ENCODE measurements around the gene PIK3R4. TPM values are rescaled to one million over a fixed set of nuclear protein-coding genes. Genes with fewer than 3 reads are reported as not detected.

Gene PIK3R4
- polyA plus RNA-seq, 1 donor: 23.9 TPM

GRCh38 chr3:130741946-130742610 lies 4.6 kb downstream of the PIK3R4 start:
- DNase-seq: no peak

DNA sequence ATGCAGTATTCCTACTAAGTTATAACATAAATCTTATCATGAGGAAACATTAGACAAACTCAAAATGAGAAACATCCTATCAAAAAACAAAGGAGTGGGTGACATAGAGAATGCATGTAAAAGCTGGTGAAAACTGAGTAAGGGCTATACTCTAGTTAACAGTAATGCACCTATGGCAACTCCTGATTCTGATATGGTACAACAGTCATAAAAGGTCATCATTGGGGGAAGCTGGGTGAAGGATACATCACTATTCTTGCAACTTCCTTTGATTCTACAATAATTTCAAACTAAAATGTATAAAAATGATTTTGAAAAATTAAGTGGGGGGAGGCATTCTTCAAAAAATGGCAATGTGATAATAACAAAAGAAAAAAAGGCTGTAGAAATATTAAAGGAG lies 6.8 kb downstream of the PIK3R4 start:
- no peak for DNase-seq

DNA sequence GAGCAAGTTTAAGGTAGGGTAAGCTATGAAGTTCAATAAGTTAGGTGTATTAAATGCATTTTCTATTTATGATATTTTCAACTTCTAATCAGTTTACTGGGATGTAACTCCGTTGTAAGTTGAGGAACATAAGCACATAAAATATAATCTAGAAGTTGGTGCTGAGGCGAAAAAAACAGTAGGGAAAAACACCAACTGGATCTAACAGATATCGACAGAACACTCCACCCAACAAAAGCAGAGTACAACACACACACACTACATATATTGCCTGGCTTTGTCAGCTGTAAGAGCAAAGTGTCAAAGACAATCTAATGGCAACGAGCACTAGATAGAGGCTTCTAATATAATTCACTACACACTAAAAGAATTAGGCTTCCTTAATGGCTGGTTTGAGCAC lies 8.4 kb downstream of the PIK3R4 start:
- no peak for DNase-seq

DNA sequence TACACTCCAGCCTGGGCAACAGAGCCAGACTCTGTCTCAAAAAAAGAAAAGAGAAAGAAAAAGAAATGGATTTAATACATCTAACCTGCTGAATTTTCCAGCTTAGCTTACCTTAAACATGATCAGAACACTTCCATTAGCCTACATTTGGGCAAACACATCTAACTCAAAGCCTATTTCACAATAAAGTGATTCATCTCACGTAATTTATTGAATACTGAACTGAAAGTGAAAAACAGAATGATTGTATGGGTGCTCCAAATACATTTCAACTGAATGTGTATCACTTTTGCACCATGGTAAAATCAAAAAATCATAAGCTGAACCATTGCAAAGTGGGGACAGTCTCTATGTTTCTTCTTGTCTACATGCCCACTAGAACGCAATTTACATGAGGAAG lies 9.0 kb downstream of the PIK3R4 start:
- no peak for DNase-seq

- no peak for DNase-seq
Measured at GRCh38 chr3:130733236-130733875, 13.3 kb downstream of the PIK3R4 start.

DNA sequence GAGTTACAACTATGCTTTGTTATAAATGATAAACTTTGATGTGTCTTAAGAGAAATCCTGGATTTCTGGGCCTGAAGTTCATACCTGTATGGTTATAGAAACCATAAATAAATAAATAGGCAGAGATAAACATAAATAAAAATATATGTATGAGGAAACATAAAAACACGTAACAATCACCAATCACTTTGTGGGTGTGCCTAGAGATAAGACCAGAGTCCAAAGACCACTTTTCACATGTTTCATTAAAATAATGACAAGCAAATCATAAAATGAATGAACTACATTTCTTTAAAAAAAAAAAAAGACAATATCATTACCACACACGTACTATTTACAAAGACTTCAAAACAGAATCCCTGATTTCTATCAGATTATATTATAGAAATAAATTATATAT lies 14.1 kb downstream of the PIK3R4 start:
- no peak for DNase-seq

DNA sequence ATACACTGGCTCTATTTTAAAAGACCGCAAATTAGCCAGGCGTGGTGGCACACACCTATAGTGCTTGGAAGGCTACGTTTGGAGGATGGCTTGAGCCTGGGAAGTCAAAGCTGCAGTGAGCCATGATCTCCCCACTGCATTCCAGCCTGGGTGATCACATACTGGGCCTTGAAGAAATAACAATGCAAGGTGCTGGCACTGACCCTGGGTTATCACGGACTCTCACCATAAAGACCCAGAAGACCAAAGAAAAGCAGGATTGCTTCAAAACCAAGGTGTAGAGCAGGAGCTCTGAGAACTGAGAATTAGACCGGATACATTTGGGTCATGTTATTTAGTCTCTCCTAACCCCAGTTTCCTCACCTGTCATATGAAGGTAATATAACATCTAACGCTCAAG lies 14.8 kb downstream of the PIK3R4 start:
- no peak for DNase-seq

- DNase-seq: no peak
Measured at GRCh38 chr3:130729154-130729553, 17.5 kb downstream of the PIK3R4 start.

DNA sequence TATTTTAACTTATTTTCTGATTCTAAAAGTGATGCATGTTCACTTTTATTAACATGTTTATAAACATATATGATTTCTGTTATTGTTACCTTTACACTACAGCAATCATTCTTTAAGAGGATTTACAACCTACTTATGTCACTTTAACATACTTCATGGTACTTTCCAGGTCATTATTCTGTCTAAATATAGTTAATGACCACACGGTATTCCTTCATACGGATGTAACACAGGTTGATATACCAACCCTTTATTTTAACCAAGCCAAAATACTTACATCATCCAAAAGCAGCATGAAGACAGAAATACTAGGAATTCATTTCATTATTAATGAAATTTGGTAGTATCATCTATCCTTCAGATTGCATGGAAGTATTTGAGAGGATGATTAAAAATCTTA lies 18.6 kb downstream of the PIK3R4 start:
- DNase-seq: no peak

GRCh38 chr3:130725746-130726145 lies 20.9 kb downstream of the PIK3R4 start:
- no peak for DNase-seq

- DNase-seq: no peak
Measured at GRCh38 chr3:130715616-130716015, 31.0 kb downstream of the PIK3R4 start.

DNA sequence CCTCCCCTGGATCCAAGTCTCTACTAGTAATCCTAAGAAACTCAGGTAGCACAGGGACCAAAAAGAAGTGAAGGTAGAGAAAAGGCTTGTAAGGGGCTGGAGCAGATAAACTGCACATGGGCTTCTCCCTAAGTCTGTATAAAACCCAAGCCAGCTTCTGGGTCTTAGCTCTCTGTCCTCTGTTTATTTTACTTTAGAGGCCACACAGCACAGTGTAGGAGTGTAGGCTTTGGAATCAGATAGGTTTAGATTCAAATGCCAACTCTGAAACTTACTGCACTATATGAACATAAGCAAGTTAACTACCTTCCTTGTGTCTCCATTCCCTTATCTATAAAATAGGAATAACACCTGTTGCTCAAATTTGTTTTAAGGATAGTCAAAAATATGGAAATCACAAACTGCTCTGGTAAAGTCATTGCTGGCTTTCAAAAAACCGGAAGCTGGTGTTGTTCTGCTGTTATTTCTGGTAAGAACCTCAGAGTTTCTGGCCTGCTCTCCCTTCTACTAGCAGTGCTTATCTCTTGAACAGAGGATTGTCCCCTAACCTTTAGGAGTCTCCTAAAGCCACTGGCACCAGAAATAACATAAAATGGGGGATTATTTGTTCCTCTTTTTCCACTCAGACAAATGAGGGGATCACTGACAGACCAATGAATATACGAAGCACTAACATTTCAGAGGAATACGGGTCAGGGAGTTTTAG lies 33.8 kb downstream of the PIK3R4 start:
- DNase-seq: no peak

- peak; percentile 50 for DNase-seq
Measured at GRCh38 chr3:130711565-130712324, 34.9 kb downstream of the PIK3R4 start.

- no peak for DNase-seq
Measured at GRCh38 chr3:130709671-130710070, 37.0 kb downstream of the PIK3R4 start.

DNA sequence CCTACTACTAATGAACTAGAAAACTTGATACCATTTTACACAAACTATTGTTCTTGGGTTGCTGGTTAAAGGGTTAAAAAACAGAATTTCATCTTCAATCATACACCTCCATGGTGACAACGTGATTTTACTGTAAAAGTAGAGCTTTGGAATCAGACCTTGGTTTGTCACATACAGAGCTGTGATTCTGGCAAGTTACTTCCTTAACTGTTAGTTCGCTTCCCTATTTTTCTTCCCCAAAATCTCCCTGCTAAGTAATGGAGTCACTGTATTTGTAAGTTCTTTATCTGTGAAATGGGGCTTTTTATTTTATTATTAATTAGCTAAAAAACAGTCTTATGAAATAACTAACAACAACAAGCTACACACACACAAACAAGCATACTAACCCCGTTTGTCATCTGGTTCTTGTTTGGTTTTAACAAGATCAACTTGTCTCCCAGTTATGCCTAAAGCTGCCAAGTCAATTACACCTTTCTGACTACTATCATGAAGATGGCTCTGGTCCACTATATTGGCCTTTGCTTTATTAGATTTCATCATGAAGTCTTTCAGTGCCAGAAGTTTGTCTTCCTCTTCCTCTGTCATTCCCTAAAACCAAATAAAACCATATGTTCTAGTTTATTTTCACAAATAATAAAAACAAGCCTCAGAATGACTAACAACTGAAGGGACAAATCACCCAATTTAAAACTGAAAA lies 38.6 kb downstream of the PIK3R4 start:
- DNase-seq: no peak

DNA sequence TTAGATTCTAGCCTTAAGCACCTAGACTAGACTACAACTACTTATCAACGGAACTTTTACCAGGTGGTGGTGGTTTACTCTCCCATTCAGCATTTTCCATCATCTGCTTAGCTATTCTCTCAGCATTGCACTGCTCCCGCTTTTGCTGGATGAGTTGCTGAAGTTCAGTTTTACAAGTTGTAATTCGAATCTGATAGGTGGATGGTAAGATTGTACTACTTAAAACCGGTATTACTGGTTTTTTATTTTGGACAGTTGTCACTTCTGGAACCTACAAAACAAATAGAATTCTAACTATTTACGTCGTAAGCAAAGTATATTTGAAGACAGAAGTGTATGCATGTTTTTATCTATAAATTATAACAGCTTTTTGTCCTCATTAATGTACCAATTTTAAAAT lies 41.1 kb downstream of the PIK3R4 start:
- DNase-seq: no peak

DNA sequence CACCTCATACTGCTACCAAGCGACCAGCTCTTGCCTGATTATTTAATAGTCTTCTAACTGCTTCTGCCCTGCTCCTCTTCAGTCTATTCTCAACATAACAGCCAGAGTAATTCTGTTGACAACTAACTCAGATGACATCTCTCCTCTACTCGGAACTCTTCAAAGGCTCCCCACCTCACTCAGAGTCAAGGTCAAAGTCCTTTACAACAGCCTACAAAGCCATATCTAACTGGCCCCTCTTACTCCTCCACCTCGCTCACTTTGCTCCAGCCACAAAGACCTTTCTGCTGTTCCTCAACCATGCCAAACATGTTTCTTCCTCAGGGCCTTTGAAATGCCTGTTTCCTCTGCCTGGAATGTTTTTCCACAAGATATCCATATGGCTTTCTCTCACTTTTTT lies 43.6 kb downstream of the PIK3R4 start:
- no peak for DNase-seq

- DNase-seq: peak; percentile 24
Measured at GRCh38 chr3:130700541-130700940, 46.1 kb downstream of the PIK3R4 start.

- no peak for DNase-seq
Measured at GRCh38 chr3:130699765-130700164, 46.9 kb downstream of the PIK3R4 start.

GRCh38 chr3:130693314-130693713 lies 53.3 kb downstream of the PIK3R4 start:
- DNase-seq: no peak

GRCh38 chr3:130692455-130692854 lies 54.2 kb downstream of the PIK3R4 start:
- DNase-seq: no peak

GRCh38 chr3:130688697-130689470 lies 57.7 kb downstream of the PIK3R4 start:
- DNase-seq: no peak

Data from hindlimb muscle (tissue), 1 donor.